Mesodermal cell (in vitro differentiated cells): ENCODE data around the gene SPOCK1.
"Not testable (repeated sequence)": the region's sequence is repeated elsewhere in the genome, so short reads cannot be mapped to it uniquely, and the experiment has no call there.

Experiments used
- H3K27ac ChIP-seq: 2 replicates; pipeline ENCODE4 v1.7.0; 2013; ENCODE audit warnings: mild to moderate bottlenecking, low read depth, low read length, moderate library complexity; ENCODE audit not compliant: severe bottlenecking
- H3K36me3 ChIP-seq: 2 replicates; pipeline ENCODE4 v1.7.1; 2013; ENCODE audit warnings: mild to moderate bottlenecking, low read length, moderate library complexity; ENCODE audit not compliant: control insufficient read depth, insufficient read depth
- H3K4me1 ChIP-seq: one replicate; pipeline ENCODE4 v1.7.1; 2013; ENCODE audit warnings: mild to moderate bottlenecking, low read length; ENCODE audit not compliant: insufficient read depth, control insufficient read depth, poor library complexity, severe bottlenecking
- H3K4me3 ChIP-seq: 2 replicates; pipeline ENCODE4 v1.7.0; 2013; ENCODE audit warnings: low read length, control low read depth, mild to moderate bottlenecking; ENCODE audit not compliant: insufficient read depth, poor library complexity, severe bottlenecking; ENCODE audit errors: extremely low read depth
- H3K9me3 ChIP-seq: 2 replicates; pipeline ENCODE4 v1.7.1; 2013; ENCODE audit warnings: mild to moderate bottlenecking, low read length, moderate library complexity; ENCODE audit not compliant: control insufficient read depth
- WGBS, 2 experiments: methylation state at CpG; one replicate each; pipeline ENCODE4 v1.1.5; 2013; ENCODE audit warnings: missing lambda C conversion rate in 2 of 2; ENCODE audit not compliant: insufficient coverage in 2 of 2; 5-methylcytosine and 5-hydroxymethylcytosine counted together

The SPOCK1 gene

DNA sequence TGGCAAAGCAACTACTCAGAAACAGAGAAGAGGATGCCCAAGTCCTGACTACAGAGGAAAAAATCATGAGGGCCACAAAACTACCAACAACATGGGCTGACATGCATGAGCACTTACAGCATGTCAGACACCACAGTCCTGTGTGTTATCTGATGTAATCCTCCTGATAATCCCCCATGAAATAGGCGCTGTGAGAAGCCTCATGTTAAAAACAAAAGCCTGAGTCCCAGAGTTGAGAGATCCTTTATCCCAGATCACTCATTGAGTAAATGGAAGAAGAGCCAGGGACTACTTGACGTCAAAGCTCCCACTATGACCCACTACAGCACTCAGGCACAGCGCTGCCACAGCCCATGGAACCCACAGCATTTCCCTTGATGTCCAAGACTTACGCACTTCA lies 7.2 kb upstream of the SPOCK1 start:
- Histone ChIP-seq H3K36me3 (no peaks in the 10 kb centered on the region), H3K4me3 (no peak overlapping the region), H3K9me3 (no peaks in the 10 kb centered on the region), H3K27ac (no peak overlapping the region), H3K4me1 (no peaks in the 10 kb centered on the region)
- 71 to 92% methylated on average over 4 of the region's 4 CpGs for WGBS, 2 experiments

DNA sequence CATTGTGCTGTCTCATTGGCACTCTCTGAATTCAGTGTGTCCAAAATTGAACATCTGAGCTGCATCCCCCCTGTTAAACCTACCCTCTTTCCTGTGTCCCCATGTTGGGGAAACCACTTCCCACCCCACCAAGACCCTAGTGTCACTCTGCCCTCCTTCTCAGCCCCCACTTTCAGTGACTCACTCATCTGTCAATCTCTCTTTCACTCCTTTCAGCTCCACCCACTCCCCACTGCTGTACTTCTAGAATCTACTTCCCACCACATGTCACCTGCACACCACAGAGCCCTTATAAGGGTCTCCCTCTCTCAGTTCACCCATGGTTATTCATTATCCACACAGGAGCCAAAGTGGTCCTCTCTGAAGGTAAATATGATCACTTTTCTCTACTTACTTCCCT lies 5.8 kb upstream of the SPOCK1 start:
- Histone ChIP-seq H3K4me3 (no peak overlapping the region), H3K9me3 (no peaks in the 10 kb centered on the region), H3K36me3 (no peaks in the 10 kb centered on the region), H3K4me1 (no peaks in the 10 kb centered on the region), H3K27ac (no peak overlapping the region)

DNA sequence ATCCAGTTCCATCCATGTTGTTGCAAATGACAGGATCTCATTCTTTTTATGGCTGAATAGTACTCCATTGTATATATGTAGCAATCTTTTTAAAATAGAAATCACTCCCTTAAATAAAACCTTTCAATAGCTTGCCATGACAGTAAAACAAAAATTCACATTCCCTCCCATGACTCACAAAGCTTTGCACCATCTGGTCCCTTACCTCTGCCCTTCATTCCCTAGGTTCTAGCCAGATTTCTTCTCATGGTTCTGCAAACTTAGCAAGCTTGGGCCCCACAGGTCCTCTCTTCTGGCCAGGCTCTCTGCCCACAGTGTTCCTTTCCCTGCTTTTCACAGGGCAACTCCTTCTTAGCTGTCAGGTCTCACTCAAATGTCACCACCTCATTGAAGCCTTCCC lies 4.3 kb upstream of the SPOCK1 start:
- no peak overlapping the region for H3K4me3 ChIP-seq
- H3K4me1 ChIP-seq, result no peaks in the 10 kb centered on the region
- no peak overlapping the region for H3K27ac ChIP-seq
- no peaks in the 10 kb centered on the region for H3K36me3 ChIP-seq
- no peaks in the 10 kb centered on the region for H3K9me3 ChIP-seq

DNA sequence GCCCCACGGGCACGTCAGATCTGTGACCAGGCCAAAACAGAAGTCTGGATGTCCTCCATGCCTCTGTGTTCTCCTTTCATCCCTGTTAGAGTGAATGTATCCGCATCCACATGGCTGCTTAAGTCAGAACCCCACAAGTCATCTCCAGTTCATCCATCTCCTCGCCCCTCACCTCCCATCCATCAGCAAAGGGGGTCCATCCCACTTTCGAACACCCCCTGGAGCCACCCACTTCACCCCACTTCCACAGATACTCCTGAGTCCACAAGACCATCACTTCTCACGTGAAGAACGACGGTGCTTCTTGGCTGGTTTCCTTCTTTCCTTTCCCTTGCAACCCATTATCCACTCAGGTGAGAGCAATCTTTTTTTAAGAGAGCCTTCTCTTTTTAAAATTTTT lies 3.5 kb upstream of the SPOCK1 start:
- H3K27ac ChIP-seq, result no peak overlapping the region
- no peaks in the 10 kb centered on the region for H3K4me1 ChIP-seq
- 86 to 96% methylated on average over 5 to 8 of the region's 8 CpGs for WGBS, 2 experiments
- no peaks in the 10 kb centered on the region for H3K9me3 ChIP-seq
- no peaks in the 10 kb centered on the region for H3K36me3 ChIP-seq
- H3K4me3 ChIP-seq, result no peak overlapping the region

DNA sequence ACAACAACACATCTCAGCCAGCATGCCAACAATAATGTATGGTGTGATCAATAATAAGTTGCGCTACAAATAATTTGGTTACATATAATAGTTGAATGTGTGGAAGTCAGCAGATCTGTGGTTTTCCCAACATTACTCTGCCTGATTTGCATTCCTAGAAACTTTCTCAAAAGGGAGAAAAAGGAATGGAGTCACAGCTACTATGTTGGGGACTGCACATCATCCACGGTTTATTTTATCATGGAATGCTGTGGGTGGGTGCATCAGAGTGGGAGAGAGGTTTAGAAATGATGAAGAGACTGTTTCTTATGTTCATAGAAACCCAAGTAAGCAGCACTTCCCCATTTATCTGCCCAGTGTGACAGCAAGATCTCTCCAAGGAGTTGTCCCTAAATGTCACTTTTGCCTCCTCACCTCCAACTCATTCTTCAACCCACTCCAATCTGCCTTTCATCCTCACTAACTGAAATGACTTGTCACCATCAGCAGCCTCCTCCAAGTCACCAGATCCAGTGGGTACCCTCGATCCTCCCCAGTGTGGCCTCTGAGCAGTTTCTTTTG lies 2.8 kb upstream of the SPOCK1 start:
- H3K9me3 ChIP-seq, result no peaks in the 10 kb centered on the region
- no peak overlapping the region for H3K27ac ChIP-seq
- no peak overlapping the region for H3K4me3 ChIP-seq
- H3K36me3 ChIP-seq, result no peaks in the 10 kb centered on the region
- WGBS, 2 experiments, result 76 to 100% methylated on average over 1 to 2 of the region's 3 CpGs
- H3K4me1 ChIP-seq, result no peaks in the 10 kb centered on the region

DNA sequence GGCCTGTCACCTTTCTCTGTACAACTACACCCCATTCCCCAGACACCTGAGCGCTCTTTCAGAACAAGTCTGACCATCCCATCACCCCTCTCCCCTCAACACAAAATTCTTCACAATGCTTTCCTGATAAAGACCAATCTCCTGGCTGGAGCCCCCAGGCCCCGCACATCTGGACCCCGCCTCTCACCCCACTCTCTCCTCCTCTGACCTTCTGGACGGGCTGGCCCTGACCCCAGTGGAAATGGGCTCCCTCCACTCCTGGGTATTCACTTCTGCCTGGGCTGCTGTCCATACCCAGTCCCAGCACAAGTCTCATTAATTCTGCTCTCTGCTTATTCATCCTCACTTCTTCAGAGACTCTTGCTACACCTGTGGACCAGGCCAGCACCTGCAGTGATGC lies 2.1 kb upstream of the SPOCK1 start:
- H3K4me1 ChIP-seq, result no peaks in the 10 kb centered on the region
- no peak overlapping the region for H3K4me3 ChIP-seq
- no peak overlapping the region for H3K27ac ChIP-seq
- no peaks in the 10 kb centered on the region for H3K36me3 ChIP-seq
- 67 to 92% methylated on average over 3 to 4 of the region's 4 CpGs for WGBS, 2 experiments
- H3K9me3 ChIP-seq, result no peaks in the 10 kb centered on the region

DNA sequence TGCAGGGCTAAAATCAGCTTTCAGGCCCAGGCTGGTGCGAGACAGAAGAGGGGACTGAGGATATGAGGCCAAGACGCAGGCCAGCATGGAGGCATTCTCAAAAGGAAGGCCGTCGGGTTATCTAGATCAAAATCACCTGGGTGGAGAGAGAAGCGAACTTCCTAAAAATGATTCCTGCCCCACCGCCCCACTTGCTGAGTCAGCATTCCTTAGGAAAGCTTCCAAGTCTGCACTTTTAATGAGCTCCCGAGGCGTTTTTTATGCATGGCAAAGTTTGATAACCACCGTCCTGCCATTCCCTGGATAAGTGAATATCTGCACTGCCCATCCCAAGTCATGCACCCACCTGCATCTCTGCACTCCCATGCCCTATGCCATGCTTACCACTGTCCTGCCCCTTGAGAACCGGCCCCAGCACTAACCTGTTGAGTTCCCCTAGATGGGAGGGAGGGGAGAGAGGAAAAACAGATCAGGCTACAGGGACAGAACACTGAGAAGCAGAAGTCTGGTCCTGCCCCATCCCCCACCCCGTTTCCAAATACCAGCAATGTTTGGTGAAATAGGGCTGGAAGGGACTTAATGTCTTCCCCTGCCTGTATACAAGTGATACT lies 1.6 kb upstream of the SPOCK1 start:
- Histone ChIP-seq H3K4me1 (no peaks in the 10 kb centered on the region), H3K36me3 (no peaks in the 10 kb centered on the region), H3K9me3 (no peaks in the 10 kb centered on the region), H3K27ac (no peak overlapping the region), H3K4me3 (no peak overlapping the region)
- 84 to 86% methylated on average over 9 to 10 of the region's 11 CpGs for WGBS, 2 experiments

DNA sequence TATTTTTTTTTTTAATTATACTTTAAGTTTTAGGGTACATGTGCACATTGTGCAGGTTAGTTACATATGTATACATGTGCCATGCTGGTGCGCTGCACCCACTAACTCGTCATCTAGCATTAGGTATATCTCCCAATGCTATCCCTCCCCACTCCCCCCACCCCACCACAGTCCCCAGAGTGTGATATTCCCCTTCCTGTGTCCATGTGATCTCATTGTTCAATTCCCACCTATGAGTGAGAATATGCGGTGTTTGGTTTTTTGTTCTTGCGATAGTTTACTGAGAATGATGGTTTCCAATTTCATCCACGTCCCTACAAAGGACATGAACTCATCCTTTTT lies 351 bp upstream of the SPOCK1 start:
- WGBS, 2 experiments, result no CpG with 5 or more reads among the region's 5 CpGs
- not testable (repeated sequence) for H3K36me3 ChIP-seq, H3K9me3 ChIP-seq, H3K4me3 ChIP-seq, H3K4me1 ChIP-seq, H3K27ac ChIP-seq

DNA sequence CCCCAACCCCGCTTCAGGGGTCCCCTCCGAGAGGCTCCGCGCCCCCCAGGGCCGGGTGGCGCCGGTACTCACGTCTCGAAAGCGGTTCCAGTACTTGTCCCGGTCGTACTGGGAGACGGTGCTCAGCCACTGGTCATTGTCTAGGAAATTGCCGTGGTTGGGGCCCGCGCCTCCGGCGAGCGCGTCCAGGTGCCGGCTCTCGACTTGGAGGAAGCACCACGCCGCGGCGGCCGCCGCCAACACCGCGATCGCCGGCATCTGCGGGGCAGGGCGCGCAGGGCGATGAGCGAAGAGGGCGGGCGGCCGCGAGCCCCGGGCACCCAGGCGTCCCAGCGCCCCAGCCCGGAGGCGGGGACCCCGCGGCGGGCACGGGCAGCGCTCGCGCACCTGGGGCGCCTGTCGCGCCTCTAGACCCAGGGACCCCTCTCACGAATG lies 808 bp downstream of the SPOCK1 start:
- Histone ChIP-seq H3K27ac (no peak overlapping the region), H3K36me3 (no peaks in the 10 kb centered on the region), H3K9me3 (no peaks in the 10 kb centered on the region), H3K4me1 (no peaks in the 10 kb centered on the region), H3K4me3 (peak overlapping the region; percentile 46)
- WGBS, 2 experiments, result 4 to 7% methylated on average over 47 to 57 of the region's 57 CpGs

DNA sequence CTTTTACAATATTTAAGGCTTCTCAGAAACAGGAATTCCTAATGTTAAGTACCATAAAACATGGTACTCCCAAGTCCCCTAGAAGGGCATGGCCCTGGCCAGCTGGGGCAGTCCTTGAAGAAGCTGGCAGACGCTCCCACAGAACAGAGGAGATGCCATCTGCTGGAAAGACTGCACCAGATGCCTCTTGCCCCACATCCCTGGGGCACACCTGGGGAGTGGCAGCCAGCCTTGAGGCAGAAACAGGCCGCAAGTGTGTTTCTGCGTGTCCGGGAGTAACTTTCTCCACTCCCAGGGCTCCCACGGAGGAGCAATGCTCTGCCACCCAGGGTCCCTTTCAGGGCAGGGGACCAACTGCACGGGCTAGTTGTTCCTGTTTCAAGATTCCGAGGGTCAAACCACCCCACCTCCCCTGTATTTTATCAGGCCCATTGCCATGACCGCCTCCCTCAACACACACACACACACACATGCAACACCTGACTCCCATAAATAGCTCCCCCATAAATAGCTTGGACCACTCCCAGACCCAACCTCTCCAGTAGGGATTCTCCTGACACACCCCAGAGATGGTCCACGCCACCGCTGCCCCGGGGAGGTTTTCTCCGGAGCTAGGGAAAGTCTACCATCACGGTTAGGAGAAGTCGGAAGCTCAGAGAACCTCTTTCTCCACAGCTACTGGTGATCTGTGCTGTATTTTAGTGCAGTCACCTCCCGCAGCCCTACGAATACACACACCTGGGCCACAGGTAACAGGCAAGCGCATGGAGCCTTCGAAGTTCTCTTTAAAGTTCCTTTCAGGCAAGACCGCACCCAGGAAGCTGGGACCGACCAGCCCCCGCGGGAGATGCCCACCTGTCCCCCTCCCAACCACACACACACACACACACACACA lies 1.5 kb downstream of the SPOCK1 start:
- peak overlapping the region; percentile 46 for H3K4me3 ChIP-seq
- no peak overlapping the region for H3K27ac ChIP-seq
- WGBS, 2 experiments, result 77 to 79% methylated on average over 14 to 18 of the region's 22 CpGs
- no peaks in the 10 kb centered on the region for H3K4me1 ChIP-seq
- no peaks in the 10 kb centered on the region for H3K9me3 ChIP-seq
- no peaks in the 10 kb centered on the region for H3K36me3 ChIP-seq

DNA sequence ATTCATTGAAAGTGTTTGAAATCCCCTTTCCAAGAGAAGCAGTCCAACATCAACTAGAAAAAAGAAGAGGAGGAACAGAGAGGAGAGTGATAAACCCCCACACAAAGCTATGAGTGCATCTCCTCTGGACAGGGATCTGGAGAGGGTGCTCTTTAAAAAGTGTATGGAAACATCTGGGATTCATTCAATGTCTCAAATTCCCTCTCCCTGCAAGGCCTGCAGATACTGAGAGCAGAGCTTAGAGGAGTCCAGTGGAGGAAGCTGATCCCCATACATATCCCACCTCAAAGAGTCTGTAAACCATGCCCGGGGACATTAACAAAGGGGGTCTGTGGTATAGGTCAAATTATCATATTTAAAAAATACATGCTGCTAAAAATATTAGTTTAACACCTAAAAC lies 2.2 kb downstream of the SPOCK1 start:
- no peak overlapping the region for H3K4me3 ChIP-seq
- WGBS, 2 experiments, result no CpG with 5 or more reads among the region's 1 CpG

More for the DNA sequence above, 2.2 kb downstream of the SPOCK1 start:
- no peak overlapping the region for H3K27ac ChIP-seq
- H3K9me3 ChIP-seq, result no peaks in the 10 kb centered on the region
- H3K36me3 ChIP-seq, result no peaks in the 10 kb centered on the region
- H3K4me1 ChIP-seq, result no peaks in the 10 kb centered on the region
